Activated CD4-positive, alpha-beta T cell treated with anti-CD3 and anti-CD28 coated beads for 24 hours (primary cell): ENCODE results near the gene TOPBP1.
A peak's percentile ranks its signal among the peaks of the same experiment; 100 is the strongest.
"Not testable (repeated sequence)": the region's sequence is repeated elsewhere in the genome, so short reads cannot be mapped to it uniquely, and the experiment has no call there.

Experiments
- DNase-seq, 2 donors: peaks; one replicate each; pipeline ENCODE4 v3.0.0-alpha.2; 2020; ENCODE audit warnings: low read depth in 2 of 2

Gene TOPBP1

DNA sequence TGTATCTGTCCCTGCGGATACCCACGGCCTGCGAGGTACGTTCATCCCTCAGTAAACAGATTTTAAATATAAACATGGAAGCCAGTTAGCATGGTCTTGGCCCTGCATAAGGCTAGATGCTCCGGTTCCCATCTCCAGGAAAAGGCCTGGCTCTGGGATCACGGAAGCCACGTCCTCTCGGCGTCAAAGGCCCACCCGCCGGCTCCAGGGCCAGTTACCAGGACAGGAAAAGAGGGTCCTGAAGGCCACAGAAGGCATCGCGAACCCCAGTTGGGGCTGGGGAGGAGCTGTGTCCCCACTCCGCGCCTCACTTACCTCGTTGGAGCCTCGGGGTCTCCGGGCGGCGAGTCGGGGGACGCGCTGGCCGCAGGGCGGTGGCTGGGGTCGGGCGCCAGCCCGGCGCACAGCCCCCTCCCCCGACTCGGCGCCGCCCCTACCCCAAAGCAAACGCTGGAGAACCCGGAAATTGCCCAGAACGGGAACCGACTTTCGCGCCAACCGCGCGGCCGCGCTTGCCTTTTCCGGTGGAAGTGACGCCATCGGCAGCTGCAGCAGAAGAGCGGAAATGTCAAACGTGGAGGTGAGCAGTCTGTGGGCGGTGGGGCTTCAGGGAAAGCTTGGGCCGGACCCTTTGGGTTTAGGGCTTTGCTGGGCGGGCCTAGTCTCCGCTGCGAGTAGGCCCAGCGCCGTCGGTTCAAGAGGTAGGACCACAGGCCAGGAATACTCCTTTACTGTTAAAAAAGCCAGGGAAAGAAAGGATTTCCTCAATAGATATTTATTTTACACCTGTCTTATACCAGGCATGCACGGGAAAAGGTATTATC is at the start of gene TOPBP1:
TSS of gene TOPBP1 (minus strand) at position 488 of the 824 bp plus-strand sequence. CDS start 814 bp downstream, outside the sequence.
- DNase-seq = peak; percentile 74 to 85

DNA sequence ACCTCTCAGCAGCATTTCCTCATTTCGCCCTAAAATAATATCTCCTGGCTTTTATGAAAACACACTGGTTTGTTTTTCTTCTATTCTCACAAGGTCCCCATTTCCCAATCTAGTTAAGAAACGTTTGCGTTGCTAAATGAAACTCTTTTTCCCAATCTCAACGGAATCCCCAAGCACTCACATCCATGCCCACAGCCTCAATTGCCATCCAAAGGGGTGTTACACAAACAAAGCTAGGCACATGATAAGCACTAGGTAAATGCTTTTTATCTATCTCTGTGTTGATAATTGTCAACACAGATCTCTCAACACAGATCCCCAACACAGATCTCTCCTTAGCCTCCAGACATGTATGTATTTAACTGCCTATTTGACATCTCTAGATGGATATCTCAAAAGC is 49.3 kb upstream of the TOPBP1 start:
- no peak for DNase-seq

DNA sequence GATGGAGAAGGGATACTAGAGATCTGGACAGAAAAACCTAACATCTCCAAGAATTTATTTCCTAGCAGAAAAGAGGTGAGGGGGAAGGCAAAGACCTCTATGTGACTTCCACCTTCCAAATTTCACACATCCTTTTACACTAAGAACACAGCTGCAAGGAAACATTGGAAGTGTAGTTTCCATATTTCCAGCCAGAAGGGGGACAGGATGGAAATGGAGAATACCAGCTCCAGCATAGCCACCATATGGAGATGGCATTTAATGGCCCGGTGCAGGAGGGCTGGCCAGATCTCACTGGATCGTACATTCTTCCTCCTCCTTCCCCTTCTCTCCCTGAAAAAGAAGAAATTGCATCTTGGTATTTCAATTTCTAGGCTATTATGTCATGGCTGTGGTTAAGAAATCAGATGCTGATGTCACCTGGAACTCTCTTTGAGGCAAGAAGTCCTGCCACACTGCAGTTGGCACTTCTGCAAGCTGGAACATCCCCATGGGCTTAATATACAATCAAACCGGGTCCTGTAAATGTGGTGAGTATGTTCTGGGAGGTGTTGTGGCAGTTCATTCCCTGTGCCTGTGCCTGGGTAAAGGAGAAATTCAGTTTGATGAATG is 47.5 kb upstream of the TOPBP1 start:
- no peak for DNase-seq

DNA sequence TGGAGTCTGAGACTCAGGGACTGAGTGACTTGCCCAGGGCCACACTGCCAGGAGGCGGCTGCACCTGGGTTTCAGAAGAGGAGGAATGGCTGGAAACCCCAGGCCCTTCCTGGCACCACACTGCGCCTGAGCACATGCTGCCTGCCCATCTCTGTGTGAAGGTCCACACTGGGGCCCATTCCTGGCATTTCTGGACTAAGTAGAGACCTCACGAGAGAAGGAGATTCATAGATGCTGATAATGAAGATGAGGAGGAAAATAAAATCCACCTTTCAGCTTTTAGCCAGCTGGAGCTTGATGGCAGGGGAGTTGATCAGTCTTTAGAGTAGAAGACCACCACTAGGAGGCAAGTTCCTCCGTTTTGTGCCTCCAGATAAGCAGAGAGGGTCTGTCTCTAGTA is 44.3 kb upstream of the TOPBP1 start:
- no peak for DNase-seq

DNA sequence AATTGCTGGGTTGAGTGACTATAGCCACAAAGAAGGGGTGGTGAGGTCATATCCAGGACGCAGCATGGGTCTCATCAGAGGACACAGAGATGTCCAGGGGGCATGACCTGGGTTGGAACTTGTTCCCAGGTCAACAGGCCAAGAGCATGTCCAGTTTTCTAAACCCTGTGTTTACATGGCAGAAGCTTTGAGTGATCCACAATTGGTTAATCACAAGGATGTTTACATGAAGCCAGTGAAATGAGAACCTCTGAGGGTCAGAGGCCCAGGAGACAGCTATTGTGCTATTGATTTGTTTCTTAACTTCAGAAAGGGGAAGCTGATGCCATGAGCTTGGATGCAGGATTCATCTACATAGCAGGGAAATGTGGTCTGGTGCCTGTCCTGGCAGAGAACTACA is 42.2 kb upstream of the TOPBP1 start:
- no peak for DNase-seq

DNA sequence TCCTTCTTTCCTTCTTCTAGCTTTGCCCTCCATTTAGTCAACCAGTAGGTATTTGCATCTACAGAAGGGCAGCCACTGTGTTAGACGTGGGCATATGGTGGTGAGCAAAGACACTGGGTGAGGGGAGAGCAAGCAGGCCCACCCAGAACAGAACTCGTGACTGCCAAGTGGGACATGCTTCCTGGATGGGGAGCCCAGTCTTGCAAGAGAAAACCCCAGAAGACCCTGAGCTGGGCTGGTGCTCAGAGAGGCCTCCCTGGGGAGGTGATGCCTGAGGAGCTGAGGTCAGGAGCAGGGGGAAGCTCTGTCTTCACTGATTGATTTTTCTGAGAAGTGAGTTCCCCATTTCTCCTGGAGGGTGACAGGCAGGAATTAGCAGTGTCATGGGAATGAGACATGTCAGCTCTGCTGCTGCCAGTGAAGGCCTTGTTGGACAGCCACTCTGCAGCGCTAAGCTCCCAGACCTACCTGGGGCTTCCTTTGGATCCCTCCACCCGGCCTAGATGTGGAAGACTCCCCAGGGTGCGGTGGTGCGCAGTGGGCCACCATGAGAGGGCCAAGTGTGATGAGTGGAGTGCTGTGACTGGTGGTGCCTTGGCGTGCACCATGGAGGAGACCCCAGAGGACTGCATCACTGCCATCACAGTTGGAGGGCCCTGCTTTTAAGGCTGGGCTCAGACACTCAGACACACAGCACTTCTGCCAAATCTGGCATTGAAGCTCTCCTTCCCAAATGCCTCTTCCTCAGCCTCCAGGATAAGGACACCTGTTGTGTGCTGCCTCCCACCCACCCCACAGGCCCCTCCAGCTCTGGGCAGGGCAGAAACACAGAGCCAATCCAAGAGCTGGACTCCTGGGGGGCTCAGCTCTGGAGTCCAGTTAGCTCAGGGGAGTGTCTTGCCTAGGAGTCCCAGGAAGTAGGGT is 40.0 kb upstream of the TOPBP1 start:
- DNase-seq = no peak

DNA sequence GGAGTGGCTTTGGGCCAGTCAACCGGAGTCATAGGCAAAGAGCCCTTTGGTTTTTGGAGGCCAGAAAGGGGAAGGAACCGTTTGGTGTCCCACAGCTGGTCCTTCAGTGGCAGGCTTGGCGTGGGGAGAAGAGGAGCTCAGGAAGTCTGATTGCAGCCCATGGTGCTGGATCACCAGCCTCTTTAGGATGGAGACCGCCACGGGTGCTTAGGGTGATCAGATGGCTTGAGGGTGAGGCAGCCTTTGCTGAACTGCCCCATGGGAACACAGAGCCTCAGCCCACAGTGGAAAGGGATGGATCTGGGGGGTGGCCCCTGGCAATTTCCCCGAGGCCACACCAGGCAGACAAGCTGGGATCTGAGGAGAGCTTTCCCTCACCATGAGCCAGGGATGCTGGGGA is 38.6 kb upstream of the TOPBP1 start:
- DNase-seq = no peak

DNA sequence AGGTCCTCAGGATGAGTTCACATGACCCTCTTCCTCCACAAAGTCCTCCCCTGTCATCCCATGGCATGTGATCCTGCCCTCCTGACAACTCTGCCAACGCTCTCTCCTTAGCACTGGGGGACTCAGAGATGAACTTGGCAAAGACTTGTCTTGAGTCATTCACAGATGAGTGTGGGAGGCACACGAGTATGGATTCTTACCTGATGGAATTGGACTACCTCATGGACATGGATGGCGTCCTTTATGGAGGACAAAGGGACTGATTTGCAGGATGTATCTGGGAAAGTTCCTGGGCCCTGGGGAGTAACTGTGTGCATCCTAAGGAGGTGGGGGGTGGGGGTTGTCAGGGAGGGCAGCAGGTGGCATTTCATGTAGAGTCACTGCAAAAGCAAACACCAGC is 38.2 kb upstream of the TOPBP1 start:
- DNase-seq = no peak

DNA sequence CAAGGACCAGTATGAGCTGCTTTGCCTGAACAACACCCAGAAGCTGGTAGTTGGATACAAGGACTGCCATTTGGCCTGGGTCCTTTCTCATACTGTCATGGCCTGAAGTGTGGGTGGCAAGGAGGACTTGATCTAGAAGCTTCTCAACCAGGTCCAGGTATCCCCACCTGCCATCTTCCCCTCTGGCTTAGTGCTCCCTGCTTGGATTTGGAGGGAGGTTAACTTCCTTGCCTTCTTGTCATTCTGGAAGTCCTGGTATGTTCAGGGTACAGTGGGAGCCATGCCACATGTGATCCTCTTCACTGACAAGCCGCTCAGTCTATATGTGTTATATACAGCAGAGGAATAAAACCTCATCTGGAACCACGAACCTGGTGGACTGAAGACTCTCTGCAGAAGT is 37.7 kb upstream of the TOPBP1 start:
- no peak for DNase-seq

DNA sequence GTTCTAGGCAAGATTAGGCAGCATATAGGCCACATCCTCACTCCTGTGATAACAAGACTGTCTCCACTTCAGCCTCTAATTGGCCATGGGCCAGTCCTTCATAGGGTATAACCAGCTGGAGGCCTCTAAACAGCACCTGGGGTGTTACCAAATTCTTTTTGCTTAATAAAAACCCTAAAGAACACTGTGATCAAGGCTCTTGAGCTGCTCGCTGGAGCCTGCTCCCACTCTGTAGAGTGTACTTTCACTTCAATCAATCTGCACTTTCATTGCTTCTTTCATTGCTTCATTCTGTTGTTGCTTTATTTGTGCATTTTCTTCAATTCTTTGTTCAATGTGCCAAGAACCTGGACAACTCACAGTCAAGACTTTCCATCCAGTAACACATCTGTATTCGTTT is 36.2 kb upstream of the TOPBP1 start:
- DNase-seq = no peak

DNA sequence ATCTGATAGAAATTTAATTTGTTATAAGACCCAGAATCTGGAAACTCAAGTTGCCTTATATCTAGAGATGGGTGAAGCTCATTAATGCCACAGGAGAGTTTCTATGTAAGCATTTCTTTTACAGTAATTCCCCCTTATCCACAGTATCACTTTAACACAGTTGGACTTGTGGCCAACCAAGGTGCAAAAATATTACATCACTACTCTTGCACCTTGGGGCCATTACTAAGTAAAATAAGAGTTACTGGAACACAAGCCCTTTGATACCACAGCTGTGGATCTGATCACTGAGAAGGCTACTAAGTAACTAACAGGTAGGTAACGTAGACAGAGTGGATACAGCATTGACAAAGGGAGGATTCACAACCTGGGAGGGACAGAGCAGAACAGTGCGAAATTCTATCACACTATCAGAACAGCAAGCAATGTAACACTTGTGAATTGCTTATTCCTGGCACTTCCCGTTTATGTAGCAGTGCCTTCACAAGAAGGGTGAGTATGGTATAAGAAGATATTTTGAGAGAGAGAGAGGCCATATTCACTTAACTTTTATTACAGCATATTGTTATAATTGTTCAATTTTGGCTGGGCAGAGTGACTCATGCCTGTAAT is 33.9 kb upstream of the TOPBP1 start:
- DNase-seq = no peak

DNA sequence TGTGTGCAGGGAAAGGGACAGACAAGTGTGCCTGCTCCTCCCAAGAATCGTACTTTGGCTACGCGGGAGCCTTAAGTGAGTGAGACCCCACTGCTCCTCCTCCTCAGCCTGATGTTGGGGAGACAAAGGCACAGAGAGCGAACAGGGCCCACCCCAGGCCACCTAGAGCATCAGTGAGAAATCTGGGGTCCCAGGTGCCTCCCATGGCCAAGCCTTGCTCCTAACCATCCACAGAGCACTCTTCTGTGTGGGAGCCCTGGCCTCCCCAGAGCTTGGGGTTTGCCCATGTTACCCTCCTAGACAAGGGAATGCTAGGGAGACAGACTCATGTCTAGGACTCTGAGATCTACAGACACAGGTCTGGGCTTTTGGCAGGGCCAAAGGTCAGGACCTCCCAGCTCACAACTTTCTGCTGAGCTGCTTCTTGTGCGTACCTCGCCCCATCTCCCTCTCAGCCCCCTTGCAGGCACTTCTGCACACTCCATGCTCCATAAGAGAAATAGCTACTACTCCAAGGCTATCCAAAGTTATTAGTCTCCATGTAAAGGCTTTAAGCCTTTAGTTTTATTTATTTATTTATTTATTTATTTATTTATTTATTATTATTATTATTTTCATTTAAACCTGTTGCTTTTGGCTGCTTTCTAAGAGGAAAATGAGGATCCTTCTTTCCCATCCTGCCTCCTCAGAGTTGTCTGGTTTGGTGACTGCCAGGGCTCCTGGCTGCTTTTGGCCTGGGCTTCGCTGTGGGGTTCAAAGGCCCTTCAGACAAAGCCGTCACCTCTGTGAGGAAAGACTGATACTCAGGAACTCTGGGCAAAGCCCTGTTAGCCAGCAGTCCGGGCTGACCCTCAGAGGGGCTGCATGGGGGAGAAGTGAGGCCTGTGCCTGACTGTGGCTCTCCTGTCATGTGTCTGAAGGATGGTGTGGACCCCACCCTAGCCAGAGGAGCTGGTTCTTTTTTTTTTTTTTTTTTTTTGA is 32.8 kb upstream of the TOPBP1 start:
- DNase-seq = no peak

DNA sequence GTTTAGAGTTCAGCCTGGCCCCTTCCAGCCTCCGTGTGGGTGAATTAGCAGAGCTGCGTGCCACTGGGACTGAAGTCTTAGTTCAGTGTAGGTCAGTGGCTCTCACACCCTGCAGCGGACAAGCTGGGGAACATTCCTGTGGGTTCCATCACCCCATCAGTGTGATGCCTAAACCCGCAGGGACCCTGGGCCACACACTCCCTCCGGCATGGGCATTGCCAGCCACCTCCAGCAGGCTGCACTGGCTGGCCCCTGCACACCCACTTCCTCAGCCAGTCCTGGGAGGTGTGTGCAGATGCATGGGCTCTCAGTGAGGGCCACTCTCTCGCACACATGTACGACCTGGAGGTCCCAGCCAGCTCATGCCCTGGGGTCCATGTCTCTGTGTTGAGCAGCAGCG is 32.1 kb upstream of the TOPBP1 start:
- no peak for DNase-seq

DNA sequence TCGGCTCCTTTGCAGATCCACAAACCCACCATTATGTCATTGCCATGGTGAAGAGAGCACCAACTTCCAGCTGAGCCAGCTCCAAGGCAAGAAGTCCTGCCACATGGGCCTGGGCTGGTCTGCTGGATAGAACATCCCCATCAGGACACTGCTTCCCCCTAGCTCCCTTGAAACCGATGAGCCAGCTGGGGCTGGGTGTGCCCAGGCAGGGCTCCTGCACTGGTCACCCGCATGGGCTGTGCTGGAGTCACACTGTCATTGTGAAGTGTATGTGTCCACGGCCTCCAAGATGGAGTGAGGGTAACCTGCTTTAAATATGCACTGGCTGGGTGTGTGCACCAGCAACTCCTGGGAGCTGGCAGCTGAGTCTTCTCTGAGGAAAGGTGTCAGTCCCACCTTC is 31.0 kb upstream of the TOPBP1 start:
- no peak for DNase-seq

DNA sequence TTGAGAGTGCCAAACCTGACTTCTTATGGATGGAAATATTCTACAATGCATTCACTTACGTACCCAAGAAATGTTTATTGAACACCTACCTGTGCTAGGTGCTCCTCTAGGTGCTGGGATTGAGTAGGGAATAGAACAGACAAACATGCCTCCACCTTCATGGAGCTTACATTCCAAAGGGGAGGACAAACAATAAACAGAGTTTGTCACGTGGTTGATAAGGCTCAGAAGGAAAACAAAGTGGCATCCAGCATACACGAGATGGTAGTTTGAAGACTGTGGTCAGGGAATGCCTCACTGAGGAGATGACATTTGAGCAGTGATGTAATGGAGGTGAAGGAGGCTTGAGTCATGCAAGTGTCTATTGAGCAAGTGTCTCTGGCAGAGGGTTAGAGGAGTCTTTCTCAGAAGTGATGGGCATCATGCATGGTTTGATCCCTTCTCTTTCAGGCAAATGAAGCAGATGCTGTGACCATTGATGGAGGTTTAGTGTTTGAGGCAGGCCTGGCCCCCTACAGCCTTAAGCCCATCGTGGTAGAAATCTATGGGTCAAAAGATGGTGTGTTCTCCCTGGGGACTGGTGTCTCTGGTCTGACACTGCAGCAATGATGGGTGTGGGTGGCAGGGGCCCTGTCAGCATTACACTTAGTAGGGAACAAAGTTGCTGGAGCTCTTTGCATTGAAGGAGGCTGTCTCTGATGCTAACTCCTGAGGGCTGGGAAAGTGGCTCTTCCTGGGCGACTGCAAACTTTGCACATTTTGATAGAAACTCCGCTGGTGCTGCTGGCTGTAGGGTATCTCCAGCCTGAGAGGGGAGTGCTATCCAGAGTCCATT is 29.7 kb upstream of the TOPBP1 start:
- no peak for DNase-seq

DNA sequence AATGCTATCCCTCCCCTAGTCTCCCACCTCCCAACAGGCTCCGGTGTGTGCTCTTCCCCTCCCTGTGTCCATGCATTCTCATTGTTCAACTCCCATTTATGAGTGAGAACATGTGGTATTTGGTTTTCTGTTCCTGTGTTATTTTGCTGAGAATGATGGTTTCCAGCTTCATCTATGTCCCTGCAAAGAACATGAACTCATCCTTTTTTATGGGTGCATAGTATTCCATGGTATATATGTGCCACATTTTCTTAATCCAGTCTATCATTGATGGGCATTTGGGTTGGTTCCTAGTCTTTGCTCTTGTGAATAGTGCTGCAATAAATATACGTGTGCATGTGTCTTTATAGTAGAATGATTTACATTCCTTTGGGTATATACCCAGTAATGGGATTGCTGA is 16.3 kb upstream of the TOPBP1 start:
- not testable (repeated sequence) for DNase-seq

DNA sequence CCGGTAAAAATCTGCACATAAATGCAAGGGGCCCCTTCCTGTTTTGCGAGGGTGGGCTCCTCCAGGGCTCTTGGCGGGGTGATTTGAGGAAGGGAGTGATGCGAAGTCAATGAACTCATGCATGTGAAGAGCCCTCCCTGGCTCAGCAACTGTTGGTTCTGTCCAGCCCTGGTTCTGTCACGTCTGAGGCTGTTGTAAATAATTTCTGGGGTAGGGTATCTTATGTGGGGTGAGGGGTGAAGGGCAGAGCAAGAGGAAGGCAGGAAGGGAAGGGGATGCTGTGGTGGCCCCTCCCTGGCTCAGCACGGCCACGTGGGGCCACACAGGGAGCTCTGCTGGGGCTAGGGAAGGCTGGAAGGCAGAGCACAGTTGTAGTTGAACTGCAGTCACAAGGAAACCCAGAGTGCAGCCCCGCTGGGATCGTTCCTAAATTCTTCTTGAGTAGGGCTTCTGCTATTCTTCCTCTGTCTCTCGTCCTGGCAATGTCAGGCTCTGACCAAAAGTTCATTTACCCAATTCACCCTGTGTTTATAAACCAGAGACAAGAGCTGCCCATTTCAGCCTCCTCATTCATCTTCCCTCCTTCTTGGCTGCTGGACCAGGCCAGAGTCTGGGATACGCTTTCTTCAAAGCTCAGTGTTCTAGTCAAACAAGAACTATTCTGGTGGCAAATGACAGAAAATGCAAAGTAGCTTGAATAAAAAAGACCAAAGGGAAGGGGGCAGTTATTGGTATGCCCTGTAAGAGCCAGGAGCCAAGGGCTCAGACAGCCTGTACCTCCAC is 14.8 kb upstream of the TOPBP1 start:
- DNase-seq = no peak

DNA sequence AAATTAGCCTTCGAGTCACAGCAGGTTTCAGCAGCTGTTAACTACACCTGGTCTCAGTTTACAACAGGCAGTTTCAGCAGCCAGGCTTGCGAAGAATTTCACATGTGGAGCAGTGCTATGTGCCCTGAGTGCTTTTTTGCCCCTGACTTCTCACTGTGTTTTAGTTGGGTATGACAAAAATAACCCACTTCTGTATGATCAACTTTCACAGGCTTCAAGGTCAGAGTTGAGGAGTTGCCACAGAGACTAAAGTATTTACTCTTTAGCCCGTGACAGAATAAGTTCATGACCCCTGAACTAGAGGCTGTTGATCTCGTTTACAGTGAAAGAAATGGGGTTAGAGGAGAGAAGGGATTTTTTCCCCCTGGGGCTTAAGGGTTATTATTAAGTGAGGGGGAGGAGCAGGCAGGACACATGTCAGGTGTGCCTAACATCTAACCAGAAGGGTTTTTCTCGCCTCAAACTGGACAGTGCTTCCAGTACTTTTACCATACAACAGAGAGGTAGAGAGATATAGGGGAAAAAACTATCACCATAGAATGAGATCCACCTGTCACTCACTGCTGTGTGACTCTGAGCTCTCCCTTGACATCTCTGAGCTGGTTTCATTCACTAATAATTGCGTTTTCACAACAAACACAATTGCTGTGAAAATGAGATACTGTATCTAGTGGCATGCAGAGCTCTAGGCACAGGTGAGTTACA is 14.0 kb upstream of the TOPBP1 start:
- DNase-seq = no peak
